OCI-LY3 (cell line): Measurements from ENCODE around the gene CHCHD4.

ENCODE experiments used
- CTCF ChIP-seq: fragments of 200-600, 300-600 bp; sonication (generic); IDR thresholded peaks from 2 replicates; pipeline ENCODE4 v1.5.1; 2014; ENCODE audit warnings: antibody characterized with exemption, low read length, low read depth
- EZH2phosphoT487 ChIP-seq: fragments of 200-600 bp; shearing (Covaris generic); IDR thresholded peaks from 2 replicates; pipeline ENCODE4 v1.6.1; 2018; ENCODE audit warnings: antibody characterized with exemption, mixed run types, low read depth

GRCh38 chr3:14133876-14134275 lies 9.2 kb upstream of the CHCHD4 start:
- TF ChIP-seq CTCF (no peak), EZH2phosphoT487 (no peak)
